GM19468 (cell line): ENCODE results near the gene RIMS3.

Experiments
- ATAC-seq: cut with Tn5 transposase; IDR thresholded peaks from one replicate; pipeline ENCODE4 v1.9.1; 2021; ENCODE audit warnings: mild to moderate bottlenecking, moderate library complexity, moderate number of reproducible peaks; ENCODE audit not compliant: unreplicated experiment; ENCODE audit errors: extremely low read depth

The RIMS3 gene

GRCh38 chr1:40658751-40659648, 6.5 kb downstream of the RIMS3 start:
- no peak for ATAC-seq

GRCh38 chr1:40657046-40657445, 8.4 kb downstream of the RIMS3 start:
- no peak for ATAC-seq

- ATAC-seq, result no peak
These were observed 11.5 kb downstream of the RIMS3 start for GRCh38 chr1:40653851-40654537.

GRCh38 chr1:40652979-40653378, 12.5 kb downstream of the RIMS3 start:
- ATAC-seq, result no peak

- no peak for ATAC-seq
These were observed 13.0 kb downstream of the RIMS3 start for GRCh38 chr1:40652468-40652867.

- ATAC-seq, result no peak
These were observed 14.2 kb downstream of the RIMS3 start for GRCh38 chr1:40651138-40651857.

- no peak for ATAC-seq
These were observed 15.4 kb downstream of the RIMS3 start for GRCh38 chr1:40650075-40650474.

- ATAC-seq, result no peak
These were observed 15.9 kb downstream of the RIMS3 start for GRCh38 chr1:40649592-40649930.

- no peak for ATAC-seq
These were observed 16.4 kb downstream of the RIMS3 start for GRCh38 chr1:40648928-40649591.

GRCh38 chr1:40648200-40648599, 17.3 kb downstream of the RIMS3 start:
- no peak for ATAC-seq

- ATAC-seq, result no peak
These were observed 19.2 kb downstream of the RIMS3 start for GRCh38 chr1:40646315-40646714.

GRCh38 chr1:40645118-40645680, 20.3 kb downstream of the RIMS3 start:
- no peak for ATAC-seq

- ATAC-seq, result no peak
These were observed 23.8 kb downstream of the RIMS3 start for GRCh38 chr1:40641601-40642242.

GRCh38 chr1:40640314-40641076, 25.0 kb downstream of the RIMS3 start:
- ATAC-seq, result no peak

GRCh38 chr1:40638097-40639036, 27.1 kb downstream of the RIMS3 start:
- ATAC-seq, result no peak

GRCh38 chr1:40637470-40638007, 27.9 kb downstream of the RIMS3 start:
- no peak for ATAC-seq

GRCh38 chr1:40636777-40637176, 28.7 kb downstream of the RIMS3 start:
- no peak for ATAC-seq
